ENCODE data around the gene ACTA2.

ACTA2 gene

GRCh38 chr10:88952647-88953111 lies at the start of gene ACTA2:
ACTA2 (minus strand) TSS chr10:88952773; CDS start chr10:88948930, 3,843 bp downstream.
- DNase-seq (ENCODE audit: low spot score) = no peak

GRCh38 chr10:89001729-89002072 lies 49.1 kb upstream of the ACTA2 start:
- no peak for DNase-seq (ENCODE audit: low spot score)

- no peak for DNase-seq (ENCODE audit: low spot score)
These were observed 48.6 kb upstream of the ACTA2 start for GRCh38 chr10:89001024-89001728.

- DNase-seq (ENCODE audit: low spot score) = no peak
These were observed 47.1 kb upstream of the ACTA2 start for GRCh38 chr10:88999625-89000024.

- no peak for DNase-seq (ENCODE audit: low spot score)
These were observed 44.4 kb upstream of the ACTA2 start for GRCh38 chr10:88996927-88997326.

- no peak for DNase-seq (ENCODE audit: low spot score)
These were observed 42.7 kb upstream of the ACTA2 start for GRCh38 chr10:88995156-88995876.

- no peak for DNase-seq (ENCODE audit: low spot score)
These were observed 41.4 kb upstream of the ACTA2 start for GRCh38 chr10:88994019-88994418.

GRCh38 chr10:88992921-88993524 lies 40.5 kb upstream of the ACTA2 start:
- DNase-seq (ENCODE audit: low spot score) = no peak

GRCh38 chr10:88991899-88992320 lies 39.3 kb upstream of the ACTA2 start:
- no peak for DNase-seq (ENCODE audit: low spot score)

GRCh38 chr10:88991161-88991898 lies 38.8 kb upstream of the ACTA2 start:
- peak; percentile 46 for DNase-seq (ENCODE audit: low spot score)

GRCh38 chr10:88990384-88991160 lies 38.0 kb upstream of the ACTA2 start, which contains the start of gene FAS:
FAS (plus strand) TSS chr10:88990798; CDS start chr10:88990877, 79 bp downstream.
- peak; percentile 28 for DNase-seq (ENCODE audit: low spot score)

GRCh38 chr10:88989824-88990383 lies 37.3 kb upstream of the ACTA2 start:
- DNase-seq (ENCODE audit: low spot score) = peak; percentile 46

GRCh38 chr10:88989423-88989822 lies 36.9 kb upstream of the ACTA2 start:
- DNase-seq (ENCODE audit: low spot score) = no peak

- DNase-seq (ENCODE audit: low spot score) = no peak
These were observed 35.3 kb upstream of the ACTA2 start for GRCh38 chr10:88987840-88988239.

- DNase-seq (ENCODE audit: low spot score) = no peak
These were observed 34.7 kb upstream of the ACTA2 start for GRCh38 chr10:88987243-88987725.

- DNase-seq (ENCODE audit: low spot score) = peak; percentile 51
These were observed 34.1 kb upstream of the ACTA2 start for GRCh38 chr10:88986549-88987242.

- no peak for DNase-seq (ENCODE audit: low spot score)
These were observed 32.0 kb upstream of the ACTA2 start for GRCh38 chr10:88984525-88984924.

- no peak for DNase-seq (ENCODE audit: low spot score)
These were observed 31.4 kb upstream of the ACTA2 start for GRCh38 chr10:88983939-88984338.

- no peak for DNase-seq (ENCODE audit: low spot score)
These were observed 30.6 kb upstream of the ACTA2 start for GRCh38 chr10:88983206-88983605.

- no peak for DNase-seq (ENCODE audit: low spot score)
These were observed 29.8 kb upstream of the ACTA2 start for GRCh38 chr10:88982366-88982765.

Data from kidney capillary endothelial cell (primary cell).